WTC11 (cell line): ENCODE results near the gene VAT1. TPM values are rescaled to one million over a fixed set of nuclear protein-coding genes. Genes with fewer than 3 reads are reported as not detected.

ENCODE experiments used
- ATAC-seq: fragments of 200-7000 bp; cut with Tn5 transposase; 2 replicates; pipeline ENCODE4 v1.10.0; 2021; ENCODE audit warnings: mild to moderate bottlenecking, moderate library complexity
- CTCF ChIA-PET: fragments of 300-600 bp; sonication (Branson Sonifier 250); formaldehyde crosslinking; loops from one replicate; lab custom pipeline; 2021; ENCODE audit warnings: antibody characterized with exemption; lab: Charles Lee
- POLR2A ChIA-PET: fragments of 350-600 bp; sonication (Branson Sonifier 250); formaldehyde crosslinking; loops from one replicate; lab custom pipeline; 2021; ENCODE audit warnings: antibody characterized with exemption; lab: Charles Lee
- DNase-seq: peaks from one replicate; pipeline ENCODE4 v3.0.0; 2021; ENCODE audit warnings: low spot score
- H3K27ac Mint-ChIP-seq: 2 replicates; pipeline ENCODE4 v1.8.0; 2021; ENCODE audit warnings: mixed read lengths
- H3K27me3 Mint-ChIP-seq: 2 replicates; pipeline ENCODE4 v1.8.0; 2021; ENCODE audit warnings: low read depth, mild to moderate bottlenecking, moderate library complexity, mixed read lengths
- H3K36me3 Mint-ChIP-seq: 2 replicates; pipeline ENCODE4 v1.8.0; 2021; ENCODE audit warnings: mixed read lengths
- H3K4me1 Mint-ChIP-seq: 2 replicates; pipeline ENCODE4 v1.8.0; 2022; ENCODE audit warnings: mixed read lengths
- H3K4me3 Mint-ChIP-seq: 2 replicates; pipeline ENCODE4 v1.8.0; 2021; ENCODE audit warnings: mild to moderate bottlenecking, moderate library complexity, mixed read lengths
- H3K9me3 Mint-ChIP-seq: 2 replicates; pipeline ENCODE4 v1.8.0; 2021; ENCODE audit warnings: mixed read lengths
- EMX1 ChIP-seq: fragments of 250-450 bp; sonication (Bioruptor Pico); IDR thresholded peaks from 2 replicates; pipeline ENCODE4 v1.8.0; 2021; ENCODE audit warnings: mild to moderate bottlenecking
- ETV6 ChIP-seq: sonication (generic); formaldehyde crosslinking; IDR thresholded peaks from 2 replicates; pipeline ENCODE4 v1.8.1; 2022; ENCODE audit warnings: mild to moderate bottlenecking, missing genetic modification reagents
- JUN ChIP-seq: sonication (generic); formaldehyde crosslinking; IDR thresholded peaks from 2 replicates; pipeline ENCODE4 v1.8.0; 2023; ENCODE audit warnings: mild to moderate bottlenecking, missing genetic modification reagents
- KAT7 ChIP-seq: sonication (generic); formaldehyde crosslinking; IDR thresholded peaks from 2 replicates; pipeline ENCODE4 v1.8.1; 2023; ENCODE audit warnings: missing genetic modification reagents, mild to moderate bottlenecking, borderline replicate concordance
- NFATC4 ChIP-seq: fragments of 250-450 bp; sonication (Bioruptor Pico); IDR thresholded peaks from 2 replicates; pipeline ENCODE4 v1.9.0; 2021; ENCODE audit warnings: mild to moderate bottlenecking
- NFE2L1 ChIP-seq: sonication (generic); formaldehyde crosslinking; IDR thresholded peaks from 2 replicates; pipeline ENCODE4 v1.8.1; 2023; ENCODE audit warnings: missing genetic modification reagents
- NFYB ChIP-seq: sonication (generic); formaldehyde crosslinking; conservative IDR thresholded peaks from 2 replicates; pipeline ENCODE4 v1.8.0; 2022; ENCODE audit warnings: low read depth, missing genetic modification reagents
- NR1H2 ChIP-seq: sonication (generic); formaldehyde crosslinking; IDR thresholded peaks from 2 replicates; pipeline ENCODE4 v1.9.0; 2021; ENCODE audit warnings: mild to moderate bottlenecking, moderate library complexity, missing genetic modification reagents
- NR2C2 ChIP-seq: sonication (generic); formaldehyde crosslinking; IDR thresholded peaks from 2 replicates; pipeline ENCODE4 v1.8.0; 2022; ENCODE audit warnings: mild to moderate bottlenecking, missing genetic modification reagents
- NR3C1 ChIP-seq: sonication (generic); formaldehyde crosslinking; conservative IDR thresholded peaks from 2 replicates; pipeline ENCODE4 v1.8.1; 2023; ENCODE audit warnings: low read depth, mild to moderate bottlenecking, missing genetic modification reagents
- PRRX2 ChIP-seq: fragments of 250-450 bp; sonication (Bioruptor Pico); IDR thresholded peaks from 2 replicates; pipeline ENCODE4 v1.8.0; 2021; ENCODE audit warnings: mild to moderate bottlenecking
- TCF7 ChIP-seq: sonication (generic); formaldehyde crosslinking; IDR thresholded peaks from 2 replicates; pipeline ENCODE4 v1.8.0; 2022; ENCODE audit warnings: mild to moderate bottlenecking, low read depth, missing genetic modification reagents, moderate library complexity
- TEAD1 ChIP-seq: sonication (generic); formaldehyde crosslinking; IDR thresholded peaks from 2 replicates; pipeline ENCODE4 v1.8.0; 2022; ENCODE audit warnings: mild to moderate bottlenecking, missing genetic modification reagents
- ZNF219 ChIP-seq: sonication (generic); formaldehyde crosslinking; IDR thresholded peaks from 2 replicates; pipeline ENCODE4 v1.8.0; 2023; ENCODE audit warnings: missing genetic modification reagents, mild to moderate bottlenecking, borderline replicate concordance
- ZNF263 ChIP-seq: sonication (generic); formaldehyde crosslinking; IDR thresholded peaks from 2 replicates; pipeline ENCODE4 v1.8.1; 2022; ENCODE audit warnings: low read depth, mild to moderate bottlenecking, moderate library complexity, missing genetic modification reagents
- total RNA-seq: library from RNA; stranded (reverse); gene quantifications from 3 replicates; pipeline ENCODE4 v1.2.3, GENCODE V29; 2021
- TF ChIP-seq, protein P1 (sequence below): fragments of 250-450 bp; sonication (Bioruptor Pico); IDR thresholded peaks from 2 replicates; pipeline ENCODE4 v1.9.0; 2021; ENCODE audit warnings: mild to moderate bottlenecking, borderline replicate concordance
- TF ChIP-seq, protein P2 (sequence below): sonication (generic); formaldehyde crosslinking; IDR thresholded peaks from 2 replicates; pipeline ENCODE4 v1.8.1; 2022; ENCODE audit warnings: missing genetic modification reagents, borderline replicate concordance
- TF ChIP-seq, protein P3 (sequence below): sonication (generic); formaldehyde crosslinking; IDR thresholded peaks from 2 replicates; pipeline ENCODE4 v1.8.1; 2023; ENCODE audit warnings: mild to moderate bottlenecking, missing genetic modification reagents
- TF ChIP-seq, protein P4 (sequence below): fragments of 250-450 bp; sonication (Bioruptor Pico); IDR thresholded peaks from 2 replicates; pipeline ENCODE4 v1.8.0; 2021; ENCODE audit warnings: mild to moderate bottlenecking
- TF ChIP-seq, protein P5 (sequence below): sonication (generic); formaldehyde crosslinking; IDR thresholded peaks from 2 replicates; pipeline ENCODE4 v1.8.0; 2022; ENCODE audit warnings: mild to moderate bottlenecking, missing genetic modification reagents
- TF ChIP-seq, protein P6 (sequence below): sonication (generic); formaldehyde crosslinking; IDR thresholded peaks from 2 replicates; pipeline ENCODE4 v1.8.0; 2023; ENCODE audit warnings: missing genetic modification reagents, mild to moderate bottlenecking, borderline replicate concordance
- TF ChIP-seq, protein P7 (sequence below): fragments of 250-450 bp; sonication (Bioruptor Pico); IDR thresholded peaks from 2 replicates; pipeline ENCODE4 v2.1.2; 2022; ENCODE audit warnings: mild to moderate bottlenecking, moderate library complexity

VAT1 gene
- total RNA-seq, 1 experiment from 2014 or later = 298 TPM

DNA sequence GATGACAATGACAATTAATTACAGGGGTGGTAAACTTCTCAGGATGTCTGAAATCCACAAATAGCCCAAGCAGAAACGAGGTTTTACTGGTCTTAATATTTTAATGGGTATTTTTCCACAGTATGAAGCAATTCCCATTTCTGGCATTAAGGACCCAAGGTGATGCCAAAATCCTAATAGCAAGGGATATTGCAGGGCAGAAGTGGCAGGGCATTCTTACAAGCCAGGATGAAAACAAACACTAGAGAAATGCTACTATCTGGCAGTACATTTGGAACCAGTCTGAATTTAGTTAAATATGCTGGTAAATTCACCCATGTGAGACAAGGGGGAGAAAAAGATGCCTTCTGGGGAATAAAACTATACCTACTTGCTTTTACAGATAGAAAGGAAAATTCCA, 48.1 kb upstream of the VAT1 start:
- Mint-ChIP-seq H3K27me3 (no peaks in the 10 kb centered on the region), H3K4me1 (peaks cover 8% of the 10 kb centered on the region), H3K27ac (no peak overlapping the region), H3K36me3 (peaks cover 29% of the 10 kb centered on the region), H3K9me3 (no peaks in the 10 kb centered on the region), H3K4me3 (no peak overlapping the region)
- ATAC-seq = no peak
- no peak for DNase-seq
- ChIA-PET CTCF (no interaction called here), POLR2A (no interaction called here)
- no peak for TF ChIP-seq ZNF263 (CRISPR knock-in tag)
- TF ChIP-seq PRRX2 = no peak
- no peak for TF ChIP-seq NR2C2 (CRISPR knock-in tag)
- TF ChIP-seq ETV6 (CRISPR knock-in tag) = no peak
- TF ChIP-seq, protein P1, sequence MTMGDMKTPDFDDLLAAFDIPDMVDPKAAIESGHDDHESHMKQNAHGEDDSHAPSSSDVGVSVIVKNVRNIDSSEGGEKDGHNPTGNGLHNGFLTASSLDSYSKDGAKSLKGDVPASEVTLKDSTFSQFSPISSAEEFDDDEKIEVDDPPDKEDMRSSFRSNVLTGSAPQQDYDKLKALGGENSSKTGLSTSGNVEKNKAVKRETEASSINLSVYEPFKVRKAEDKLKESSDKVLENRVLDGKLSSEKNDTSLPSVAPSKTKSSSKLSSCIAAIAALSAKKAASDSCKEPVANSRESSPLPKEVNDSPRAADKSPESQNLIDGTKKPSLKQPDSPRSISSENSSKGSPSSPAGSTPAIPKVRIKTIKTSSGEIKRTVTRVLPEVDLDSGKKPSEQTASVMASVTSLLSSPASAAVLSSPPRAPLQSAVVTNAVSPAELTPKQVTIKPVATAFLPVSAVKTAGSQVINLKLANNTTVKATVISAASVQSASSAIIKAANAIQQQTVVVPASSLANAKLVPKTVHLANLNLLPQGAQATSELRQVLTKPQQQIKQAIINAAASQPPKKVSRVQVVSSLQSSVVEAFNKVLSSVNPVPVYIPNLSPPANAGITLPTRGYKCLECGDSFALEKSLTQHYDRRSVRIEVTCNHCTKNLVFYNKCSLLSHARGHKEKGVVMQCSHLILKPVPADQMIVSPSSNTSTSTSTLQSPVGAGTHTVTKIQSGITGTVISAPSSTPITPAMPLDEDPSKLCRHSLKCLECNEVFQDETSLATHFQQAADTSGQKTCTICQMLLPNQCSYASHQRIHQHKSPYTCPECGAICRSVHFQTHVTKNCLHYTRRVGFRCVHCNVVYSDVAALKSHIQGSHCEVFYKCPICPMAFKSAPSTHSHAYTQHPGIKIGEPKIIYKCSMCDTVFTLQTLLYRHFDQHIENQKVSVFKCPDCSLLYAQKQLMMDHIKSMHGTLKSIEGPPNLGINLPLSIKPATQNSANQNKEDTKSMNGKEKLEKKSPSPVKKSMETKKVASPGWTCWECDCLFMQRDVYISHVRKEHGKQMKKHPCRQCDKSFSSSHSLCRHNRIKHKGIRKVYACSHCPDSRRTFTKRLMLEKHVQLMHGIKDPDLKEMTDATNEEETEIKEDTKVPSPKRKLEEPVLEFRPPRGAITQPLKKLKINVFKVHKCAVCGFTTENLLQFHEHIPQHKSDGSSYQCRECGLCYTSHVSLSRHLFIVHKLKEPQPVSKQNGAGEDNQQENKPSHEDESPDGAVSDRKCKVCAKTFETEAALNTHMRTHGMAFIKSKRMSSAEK (CRISPR knock-in tag) = no peak
- no peak for TF ChIP-seq KAT7 (CRISPR knock-in tag)
- TF ChIP-seq TEAD1 (CRISPR knock-in tag) = no peak
- TF ChIP-seq NFATC4 (CRISPR knock-in tag) = no peak
- TF ChIP-seq ZNF219 (CRISPR knock-in tag) = no peak
- TF ChIP-seq NR3C1 (CRISPR knock-in tag) = no peak
- TF ChIP-seq EMX1 (CRISPR knock-in tag) = no peak
- TF ChIP-seq, protein P2, sequence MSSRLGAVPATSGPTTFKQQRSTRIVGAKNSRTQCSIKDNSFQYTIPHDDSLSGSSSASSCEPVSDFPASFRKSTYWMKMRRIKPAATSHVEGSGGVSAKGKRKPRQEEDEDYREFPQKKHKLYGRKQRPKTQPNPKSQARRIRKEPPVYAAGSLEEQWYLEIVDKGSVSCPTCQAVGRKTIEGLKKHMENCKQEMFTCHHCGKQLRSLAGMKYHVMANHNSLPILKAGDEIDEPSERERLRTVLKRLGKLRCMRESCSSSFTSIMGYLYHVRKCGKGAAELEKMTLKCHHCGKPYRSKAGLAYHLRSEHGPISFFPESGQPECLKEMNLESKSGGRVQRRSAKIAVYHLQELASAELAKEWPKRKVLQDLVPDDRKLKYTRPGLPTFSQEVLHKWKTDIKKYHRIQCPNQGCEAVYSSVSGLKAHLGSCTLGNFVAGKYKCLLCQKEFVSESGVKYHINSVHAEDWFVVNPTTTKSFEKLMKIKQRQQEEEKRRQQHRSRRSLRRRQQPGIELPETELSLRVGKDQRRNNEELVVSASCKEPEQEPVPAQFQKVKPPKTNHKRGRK = no peak
- TF ChIP-seq JUN (CRISPR knock-in tag) = no peak
- TF ChIP-seq, protein P3, sequence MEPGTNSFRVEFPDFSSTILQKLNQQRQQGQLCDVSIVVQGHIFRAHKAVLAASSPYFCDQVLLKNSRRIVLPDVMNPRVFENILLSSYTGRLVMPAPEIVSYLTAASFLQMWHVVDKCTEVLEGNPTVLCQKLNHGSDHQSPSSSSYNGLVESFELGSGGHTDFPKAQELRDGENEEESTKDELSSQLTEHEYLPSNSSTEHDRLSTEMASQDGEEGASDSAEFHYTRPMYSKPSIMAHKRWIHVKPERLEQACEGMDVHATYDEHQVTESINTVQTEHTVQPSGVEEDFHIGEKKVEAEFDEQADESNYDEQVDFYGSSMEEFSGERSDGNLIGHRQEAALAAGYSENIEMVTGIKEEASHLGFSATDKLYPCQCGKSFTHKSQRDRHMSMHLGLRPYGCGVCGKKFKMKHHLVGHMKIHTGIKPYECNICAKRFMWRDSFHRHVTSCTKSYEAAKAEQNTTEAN (CRISPR knock-in tag) = no peak
- TF ChIP-seq, protein P4, sequence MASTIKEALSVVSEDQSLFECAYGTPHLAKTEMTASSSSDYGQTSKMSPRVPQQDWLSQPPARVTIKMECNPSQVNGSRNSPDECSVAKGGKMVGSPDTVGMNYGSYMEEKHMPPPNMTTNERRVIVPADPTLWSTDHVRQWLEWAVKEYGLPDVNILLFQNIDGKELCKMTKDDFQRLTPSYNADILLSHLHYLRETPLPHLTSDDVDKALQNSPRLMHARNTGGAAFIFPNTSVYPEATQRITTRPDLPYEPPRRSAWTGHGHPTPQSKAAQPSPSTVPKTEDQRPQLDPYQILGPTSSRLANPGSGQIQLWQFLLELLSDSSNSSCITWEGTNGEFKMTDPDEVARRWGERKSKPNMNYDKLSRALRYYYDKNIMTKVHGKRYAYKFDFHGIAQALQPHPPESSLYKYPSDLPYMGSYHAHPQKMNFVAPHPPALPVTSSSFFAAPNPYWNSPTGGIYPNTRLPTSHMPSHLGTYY (CRISPR knock-in tag) = no peak
- TF ChIP-seq NFE2L1 = no peak

DNA sequence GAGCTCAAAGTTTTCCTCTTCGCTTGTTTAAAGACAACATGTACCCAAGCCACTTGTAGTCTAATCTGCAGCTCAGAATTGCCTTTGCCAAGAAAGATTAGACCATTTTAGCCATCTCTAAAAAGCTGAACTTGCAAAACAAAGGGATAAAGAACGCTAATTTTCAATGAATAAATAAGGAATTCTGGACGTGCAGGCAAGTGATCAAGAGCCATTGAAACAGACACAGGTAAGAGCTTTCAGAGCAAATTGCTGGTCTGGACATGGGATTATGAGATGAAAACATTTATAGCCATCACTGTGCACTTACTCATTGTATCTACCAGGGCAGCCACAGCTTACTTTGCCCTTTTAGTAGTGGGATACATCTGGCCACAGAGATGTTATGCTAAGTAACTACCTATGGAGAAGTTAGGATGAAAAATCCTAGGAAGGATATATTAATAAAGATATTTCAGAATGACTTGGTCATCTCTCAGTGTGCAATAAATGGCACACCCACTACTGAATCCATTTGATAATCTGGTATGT, 47.2 kb upstream of the VAT1 start:
- Mint-ChIP-seq H3K36me3 (peaks cover 29% of the 10 kb centered on the region), H3K27me3 (no peaks in the 10 kb centered on the region), H3K9me3 (no peaks in the 10 kb centered on the region), H3K27ac (no peak overlapping the region), H3K4me1 (peaks cover 9% of the 10 kb centered on the region), H3K4me3 (no peak overlapping the region)
- ChIA-PET CTCF (interaction anchor here (1.4 to 3.8 kb wide), 3 partner anchors 43 to 71 kb away, joined by 3 to 16 read pairs (median 3); partner anchors contain the start of gene RPL27), POLR2A (no interaction called here)
- no peak for ATAC-seq
- DNase-seq = no peak
- TF ChIP-seq ETV6 (CRISPR knock-in tag) = no peak
- TF ChIP-seq NR1H2 (CRISPR knock-in tag) = no peak
- TF ChIP-seq TCF7 (CRISPR knock-in tag) = no peak
- TF ChIP-seq, protein P5, sequence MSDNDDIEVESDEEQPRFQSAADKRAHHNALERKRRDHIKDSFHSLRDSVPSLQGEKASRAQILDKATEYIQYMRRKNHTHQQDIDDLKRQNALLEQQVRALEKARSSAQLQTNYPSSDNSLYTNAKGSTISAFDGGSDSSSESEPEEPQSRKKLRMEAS (CRISPR knock-in tag) = no peak
- TF ChIP-seq, protein P6, sequence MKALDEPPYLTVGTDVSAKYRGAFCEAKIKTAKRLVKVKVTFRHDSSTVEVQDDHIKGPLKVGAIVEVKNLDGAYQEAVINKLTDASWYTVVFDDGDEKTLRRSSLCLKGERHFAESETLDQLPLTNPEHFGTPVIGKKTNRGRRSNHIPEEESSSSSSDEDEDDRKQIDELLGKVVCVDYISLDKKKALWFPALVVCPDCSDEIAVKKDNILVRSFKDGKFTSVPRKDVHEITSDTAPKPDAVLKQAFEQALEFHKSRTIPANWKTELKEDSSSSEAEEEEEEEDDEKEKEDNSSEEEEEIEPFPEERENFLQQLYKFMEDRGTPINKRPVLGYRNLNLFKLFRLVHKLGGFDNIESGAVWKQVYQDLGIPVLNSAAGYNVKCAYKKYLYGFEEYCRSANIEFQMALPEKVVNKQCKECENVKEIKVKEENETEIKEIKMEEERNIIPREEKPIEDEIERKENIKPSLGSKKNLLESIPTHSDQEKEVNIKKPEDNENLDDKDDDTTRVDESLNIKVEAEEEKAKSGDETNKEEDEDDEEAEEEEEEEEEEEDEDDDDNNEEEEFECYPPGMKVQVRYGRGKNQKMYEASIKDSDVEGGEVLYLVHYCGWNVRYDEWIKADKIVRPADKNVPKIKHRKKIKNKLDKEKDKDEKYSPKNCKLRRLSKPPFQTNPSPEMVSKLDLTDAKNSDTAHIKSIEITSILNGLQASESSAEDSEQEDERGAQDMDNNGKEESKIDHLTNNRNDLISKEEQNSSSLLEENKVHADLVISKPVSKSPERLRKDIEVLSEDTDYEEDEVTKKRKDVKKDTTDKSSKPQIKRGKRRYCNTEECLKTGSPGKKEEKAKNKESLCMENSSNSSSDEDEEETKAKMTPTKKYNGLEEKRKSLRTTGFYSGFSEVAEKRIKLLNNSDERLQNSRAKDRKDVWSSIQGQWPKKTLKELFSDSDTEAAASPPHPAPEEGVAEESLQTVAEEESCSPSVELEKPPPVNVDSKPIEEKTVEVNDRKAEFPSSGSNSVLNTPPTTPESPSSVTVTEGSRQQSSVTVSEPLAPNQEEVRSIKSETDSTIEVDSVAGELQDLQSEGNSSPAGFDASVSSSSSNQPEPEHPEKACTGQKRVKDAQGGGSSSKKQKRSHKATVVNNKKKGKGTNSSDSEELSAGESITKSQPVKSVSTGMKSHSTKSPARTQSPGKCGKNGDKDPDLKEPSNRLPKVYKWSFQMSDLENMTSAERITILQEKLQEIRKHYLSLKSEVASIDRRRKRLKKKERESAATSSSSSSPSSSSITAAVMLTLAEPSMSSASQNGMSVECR (CRISPR knock-in tag) = no peak
- TF ChIP-seq NFYB (CRISPR knock-in tag) = no peak
- TF ChIP-seq, protein P7, sequence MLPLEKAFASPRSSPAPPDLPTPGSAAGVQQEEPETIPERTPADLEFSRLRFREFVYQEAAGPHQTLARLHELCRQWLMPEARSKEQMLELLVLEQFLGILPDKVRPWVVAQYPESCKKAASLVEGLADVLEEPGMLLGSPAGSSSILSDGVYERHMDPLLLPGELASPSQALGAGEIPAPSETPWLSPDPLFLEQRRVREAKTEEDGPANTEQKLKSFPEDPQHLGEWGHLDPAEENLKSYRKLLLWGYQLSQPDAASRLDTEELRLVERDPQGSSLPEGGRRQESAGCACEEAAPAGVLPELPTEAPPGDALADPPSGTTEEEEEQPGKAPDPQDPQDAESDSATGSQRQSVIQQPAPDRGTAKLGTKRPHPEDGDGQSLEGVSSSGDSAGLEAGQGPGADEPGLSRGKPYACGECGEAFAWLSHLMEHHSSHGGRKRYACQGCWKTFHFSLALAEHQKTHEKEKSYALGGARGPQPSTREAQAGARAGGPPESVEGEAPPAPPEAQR (CRISPR knock-in tag) = no peak
